GM19395 (cell line): ENCODE data around the gene UBAC2.

Experiments
- ATAC-seq: cut with Tn5 transposase; IDR thresholded peaks from one replicate; pipeline ENCODE4 v1.9.1; 2021; ENCODE audit warnings: mild to moderate bottlenecking, moderate library complexity; ENCODE audit not compliant: unreplicated experiment

UBAC2 gene

GRCh38 chr13:99289674-99290337 is 89.2 kb downstream of the UBAC2 start:
- no peak for ATAC-seq

- ATAC-seq, result no peak
Observed at GRCh38 chr13:99290894-99291293, 90.2 kb downstream of the UBAC2 start.

GRCh38 chr13:99293178-99293577 is 92.5 kb downstream of the UBAC2 start:
- no peak for ATAC-seq

GRCh38 chr13:99294198-99294597 is 93.5 kb downstream of the UBAC2 start:
- ATAC-seq, result no peak

- ATAC-seq, result no peak
Observed at GRCh38 chr13:99294958-99295357, 94.3 kb downstream of the UBAC2 start.

- no peak for ATAC-seq
Observed at GRCh38 chr13:99295488-99296252, 95.0 kb downstream of the UBAC2 start.

- no peak for ATAC-seq
Observed at GRCh38 chr13:99296398-99296797, 95.7 kb downstream of the UBAC2 start.

- ATAC-seq, result no peak
Observed at GRCh38 chr13:99297331-99297730, 96.7 kb downstream of the UBAC2 start.

GRCh38 chr13:99298056-99298455 is 97.4 kb downstream of the UBAC2 start:
- ATAC-seq, result no peak

GRCh38 chr13:99299256-99299919 is 98.7 kb downstream of the UBAC2 start:
- no peak for ATAC-seq

GRCh38 chr13:99299920-99300341 is 99.3 kb downstream of the UBAC2 start:
- ATAC-seq, result no peak

GRCh38 chr13:99301056-99301838 is 100.6 kb downstream of the UBAC2 start:
- ATAC-seq, result no peak

GRCh38 chr13:99301913-99302636 is 101.4 kb downstream of the UBAC2 start:
- ATAC-seq, result no peak

- no peak for ATAC-seq
Observed at GRCh38 chr13:99302637-99303505, 102.2 kb downstream of the UBAC2 start.

- ATAC-seq, result no peak
Observed at GRCh38 chr13:99303863-99304521, 103.3 kb downstream of the UBAC2 start.

- no peak for ATAC-seq
Observed at GRCh38 chr13:99304541-99304940, 103.9 kb downstream of the UBAC2 start.

GRCh38 chr13:99305158-99305557 is 104.5 kb downstream of the UBAC2 start:
- ATAC-seq, result no peak

- no peak for ATAC-seq
Observed at GRCh38 chr13:99305566-99305965, 104.9 kb downstream of the UBAC2 start.

- peak; percentile 72 for ATAC-seq
Observed at GRCh38 chr13:99307247-99307646, 106.6 kb downstream of the UBAC2 start, which contains the start of gene GPR183. GPR183 (minus strand) TSS chr13:99307399; CDS start chr13:99296145, 11,254 bp downstream.
